B cell (primary cell): ENCODE measurements around the gene FFAR2. TPM values are rescaled to one million over a fixed set of nuclear protein-coding genes. Genes with fewer than 3 reads are reported as not detected.

Experiments used
- ATAC-seq: fragments of 200-7000 bp; cut with Tn5 transposase; one replicate; pipeline ENCODE4 v1.10.0; 2021; ENCODE audit warnings: low read depth, mild to moderate bottlenecking, moderate number of reproducible peaks, moderate library complexity
- CTCF ChIA-PET: fragments of 350-600 bp; sonication (Branson Sonifier 250); formaldehyde crosslinking; loops from one replicate; lab custom pipeline; 2021; ENCODE audit warnings: antibody characterized with exemption, inconsistent platforms; lab: Charles Lee
- POLR2A ChIA-PET: fragments of 350-600 bp; sonication (Branson Sonifier 250); formaldehyde crosslinking; loops from one replicate; lab custom pipeline; 2021; ENCODE audit warnings: antibody characterized with exemption; lab: Charles Lee
- DNase-seq: peaks from one replicate; pipeline ENCODE4 v3.0.0; 2013
- H2AFZ ChIP-seq: 2 replicates; pipeline ENCODE4 v1.6.1; 2012; ENCODE audit warnings: mild to moderate bottlenecking, low read depth, low read length; ENCODE audit not compliant: insufficient read depth, poor library complexity, severe bottlenecking
- H3K27ac ChIP-seq, 2 donors: 1 replicate in 1 of 2; 2 replicates in 1 of 2; pipeline ENCODE4 v1.5.1; 2012 to 2013; ENCODE audit warnings: low read length in 2 of 2, mild to moderate bottlenecking in 2 of 2, moderate library complexity in 1 of 2
- H3K27me3 ChIP-seq, 4 experiments: fragments of 200-600 bp in 1 of 4; sonication (generic) in 1 of 4; replicated peaks in 1 of 4; 1 replicate in 2 of 4; 2 replicates in 2 of 4; pipeline versions ENCODE4 v1.6.1 to v1.7.0; 2013 to 2016; ENCODE audit warnings: low read length in 3 of 4, mild to moderate bottlenecking in 2 of 4, mixed read lengths in 1 of 4, moderate library complexity in 1 of 4; ENCODE audit not compliant: insufficient read depth in 4 of 4, control insufficient read depth in 3 of 4; ENCODE audit errors: control extremely low read depth in 1 of 4
- H3K36me3 ChIP-seq, 2 experiments: replicated peaks in 1 of 2; 1 replicate in 1 of 2; 2 replicates in 1 of 2; pipeline versions ENCODE4 v1.6.1 to v1.7.1; 2013; ENCODE audit warnings: low read length in 1 of 2; ENCODE audit not compliant: insufficient read depth in 2 of 2, control insufficient read depth in 1 of 2; ENCODE audit errors: control extremely low read depth in 1 of 2, extremely low read depth in 1 of 2
- H3K4me1 ChIP-seq, 2 donors: fragments of 200-600 bp in 1 of 2; sonication (generic) in 1 of 2; 1 replicate in 1 of 2; 2 replicates in 1 of 2; pipeline versions ENCODE4 v1.5.1 to v1.6.1; 2013 to 2017; ENCODE audit warnings: low read length in 2 of 2; ENCODE audit not compliant: control insufficient read depth in 2 of 2, insufficient read depth in 2 of 2
- H3K4me2 ChIP-seq: replicated peaks from 2 replicates; pipeline ENCODE3; 2012; ENCODE audit warnings: mild to moderate bottlenecking, low read depth, low read length; ENCODE audit not compliant: poor library complexity, severe bottlenecking
- H3K4me3 ChIP-seq, 5 experiments: fragments of 200-600 bp in 1 of 5; sonication (generic) in 1 of 5; 1 replicate in 3 of 5; 2 replicates in 2 of 5; pipeline versions ENCODE4 v1.5.1 to v1.7.0; 2011 to 2016; ENCODE audit warnings: low read length in 4 of 5, mild to moderate bottlenecking in 4 of 5, low read depth in 2 of 5, control low read depth in 1 of 5, moderate library complexity in 1 of 5; ENCODE audit not compliant: insufficient read depth in 1 of 5; ENCODE audit errors: control extremely low read depth in 1 of 5, extremely low read depth in 1 of 5
- H3K79me2 ChIP-seq: fragments of 200-600 bp; sonication (generic); one replicate; pipeline ENCODE4 v1.6.0; 2016; ENCODE audit warnings: low read length; ENCODE audit not compliant: control insufficient read depth, insufficient read depth
- H3K9ac ChIP-seq: fragments of 200-600 bp; sonication (generic); 2 replicates; pipeline ENCODE4 v1.6.1; 2017; ENCODE audit warnings: mild to moderate bottlenecking, low read length, moderate library complexity
- H3K9me3 ChIP-seq, 3 donors: one replicate each; pipeline versions ENCODE4 v1.6.1 to v1.7.1; 2013; ENCODE audit warnings: low read length in 2 of 3; ENCODE audit not compliant: control insufficient read depth in 2 of 3, insufficient read depth in 1 of 3; ENCODE audit errors: control extremely low read depth in 1 of 3
- H4K20me1 ChIP-seq: 2 replicates; pipeline ENCODE4 v1.6.0; 2012; ENCODE audit warnings: mild to moderate bottlenecking, low read length; ENCODE audit not compliant: insufficient read depth, control insufficient read depth, poor library complexity, severe bottlenecking
- H3K27ac Mint-ChIP-seq: one replicate; pipeline ENCODE4 v1.8.0; 2021; ENCODE audit warnings: mixed read lengths
- H3K27me3 Mint-ChIP-seq: one replicate; pipeline ENCODE4 v1.8.0; 2021; ENCODE audit warnings: mixed read lengths
- H3K4me1 Mint-ChIP-seq: one replicate; pipeline ENCODE4 v1.8.0; 2021; ENCODE audit warnings: mixed read lengths
- H3K4me3 Mint-ChIP-seq: one replicate; pipeline ENCODE4 v1.8.0; 2021; ENCODE audit warnings: mixed read lengths
- H3K9me3 Mint-ChIP-seq: one replicate; pipeline ENCODE4 v1.8.0; 2022; ENCODE audit warnings: mixed read lengths; ENCODE audit not compliant: insufficient read depth
- EZH2 ChIP-seq: IDR thresholded peaks from 2 replicates; pipeline ENCODE4 v1.6.1; 2012; ENCODE audit warnings: borderline replicate concordance, low read depth, mild to moderate bottlenecking, moderate library complexity, low read length; ENCODE audit not compliant: insufficient read depth, poor library complexity, severe bottlenecking
- WGBS: methylation state at CpG from one replicate; pipeline ENCODE4 v1.1.5; 2013; ENCODE audit warnings: missing lambda C conversion rate; ENCODE audit not compliant: insufficient coverage; 5-methylcytosine and 5-hydroxymethylcytosine counted together
- intact Hi-C: fragments of 100-400 bp; cut with micrococcal nuclease; formaldehyde crosslinking; loops from one replicate; pipeline ENCODE4 v1.10.0; 2022
- polyA plus RNA-seq: library from polyadenylated mRNA; depleted of rRNA; stranded (reverse); fragments of >200 nt; gene quantifications from 2 replicates; pipeline ENCODE4 v1.2.3, GENCODE V29; 2012
- total RNA-seq, 2 donors: library from RNA; stranded (reverse); fragments of 120-200 nt in 1 of 2; gene quantifications; 1 replicate in 1 of 2; 2 replicates in 1 of 2; pipeline versions ENCODE4 v1.2.3 to v1.2.4, GENCODE V29; 2013 to 2022
- TF ChIP-seq, protein P1 (sequence below): fragments of 200-600 bp; IDR thresholded peaks from one replicate; pipeline ENCODE4 v1.8.0; 2022; ENCODE audit warnings: antibody characterized with exemption, mild to moderate bottlenecking

Gene FFAR2
- total and polyA plus RNA-seq, 2 donors (not counting 1 experiment from before 2014, with no cell fraction given) = 0.31 TPM; not detected in 1

DNA sequence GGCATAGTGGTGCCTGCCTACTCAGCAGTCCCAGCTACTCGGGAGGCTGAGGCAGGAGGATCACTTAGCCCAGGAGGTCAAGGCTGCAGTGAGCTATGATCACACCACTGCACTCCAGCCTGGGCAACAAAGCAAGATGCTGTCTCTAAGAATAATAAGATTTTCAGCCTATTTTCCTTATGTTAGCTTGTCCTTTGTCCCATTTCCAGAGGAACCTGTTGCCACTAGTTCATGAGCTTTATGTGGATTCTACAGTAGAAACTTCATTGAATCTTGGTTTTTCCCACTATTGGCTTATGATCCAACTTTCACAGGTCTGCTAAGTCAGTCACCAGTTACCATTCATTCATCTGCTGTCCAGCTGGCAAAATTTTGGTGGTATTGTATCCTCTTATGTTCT lies 18.2 kb downstream of the FFAR2 start:
- Mint-ChIP-seq H3K4me1 (peaks cover 28% of the 10 kb centered on the region), H3K9me3 (no peaks in the 10 kb centered on the region), H3K27ac (no peak overlapping the region), H3K27me3 (no peaks in the 10 kb centered on the region), H3K4me3 (no peak overlapping the region)
- Histone ChIP-seq H3K27ac (no peak overlapping the region), H3K9ac (no peak overlapping the region), H3K27me3 (no peaks in the 10 kb centered on the region), H3K4me2 (no peak overlapping the region), H3K4me3 (no peak overlapping the region), H4K20me1 (no peaks in the 10 kb centered on the region), H3K36me3 (no peaks in the 10 kb centered on the region), H3K4me1 (peaks cover 23 to 35% of the 10 kb centered on the region in 2 donors), H2AFZ (no peak overlapping the region), H3K79me2 (no peaks in the 10 kb centered on the region), H3K9me3 (no peaks in the 10 kb centered on the region)
- DNase-seq (no peak), ATAC-seq (no peak)
- intact Hi-C loops = loop anchor here (10.0 kb wide), 1 partner anchor 311 kb away; the partner anchor contains the start of gene FXYD5
- POLR2A ChIA-PET = interaction anchor here (0.7 kb wide), 1 partner anchor 11 kb away, joined by 3 read pairs; no protein-coding TSS in a partner anchor
- CTCF ChIA-PET = interaction anchor here (0.8 to 9.1 kb wide), 4 partner anchors 9 to 193 kb away, joined by 4 to 234 read pairs (median 4); partner anchors contain the start of genes FFAR1 and FFAR3
- WGBS = no CpG with 5 or more reads among the region's 1 CpG
- TF ChIP-seq EZH2 = no peak
- TF ChIP-seq, protein P1, sequence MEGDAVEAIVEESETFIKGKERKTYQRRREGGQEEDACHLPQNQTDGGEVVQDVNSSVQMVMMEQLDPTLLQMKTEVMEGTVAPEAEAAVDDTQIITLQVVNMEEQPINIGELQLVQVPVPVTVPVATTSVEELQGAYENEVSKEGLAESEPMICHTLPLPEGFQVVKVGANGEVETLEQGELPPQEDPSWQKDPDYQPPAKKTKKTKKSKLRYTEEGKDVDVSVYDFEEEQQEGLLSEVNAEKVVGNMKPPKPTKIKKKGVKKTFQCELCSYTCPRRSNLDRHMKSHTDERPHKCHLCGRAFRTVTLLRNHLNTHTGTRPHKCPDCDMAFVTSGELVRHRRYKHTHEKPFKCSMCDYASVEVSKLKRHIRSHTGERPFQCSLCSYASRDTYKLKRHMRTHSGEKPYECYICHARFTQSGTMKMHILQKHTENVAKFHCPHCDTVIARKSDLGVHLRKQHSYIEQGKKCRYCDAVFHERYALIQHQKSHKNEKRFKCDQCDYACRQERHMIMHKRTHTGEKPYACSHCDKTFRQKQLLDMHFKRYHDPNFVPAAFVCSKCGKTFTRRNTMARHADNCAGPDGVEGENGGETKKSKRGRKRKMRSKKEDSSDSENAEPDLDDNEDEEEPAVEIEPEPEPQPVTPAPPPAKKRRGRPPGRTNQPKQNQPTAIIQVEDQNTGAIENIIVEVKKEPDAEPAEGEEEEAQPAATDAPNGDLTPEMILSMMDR = no peak

DNA sequence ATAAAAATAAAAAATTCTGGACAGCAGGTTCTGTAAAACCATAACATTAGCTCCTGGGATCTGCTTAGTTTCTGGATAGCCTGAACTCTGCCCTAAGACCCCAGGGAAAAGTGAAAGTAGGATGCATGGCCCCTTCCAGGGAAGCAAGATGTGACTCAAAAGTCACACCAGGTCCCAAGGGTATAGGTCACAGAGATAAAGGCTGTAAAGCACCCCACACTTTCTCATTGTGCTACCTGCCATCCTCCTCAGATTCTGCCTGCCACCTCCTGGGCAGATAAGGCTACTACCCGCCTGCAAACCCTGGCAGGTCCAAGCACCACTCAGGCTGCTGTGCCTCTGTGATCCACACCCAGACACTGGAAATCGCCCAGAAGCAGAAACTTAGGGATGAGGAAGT lies 20.6 kb downstream of the FFAR2 start:
- Histone ChIP-seq H3K27ac (no peak overlapping the region), H3K4me2 (no peak overlapping the region), H3K9me3 (no peaks in the 10 kb centered on the region), H3K27me3 (no peaks in the 10 kb centered on the region), H3K9ac (no peak overlapping the region), H2AFZ (no peak overlapping the region), H4K20me1 (no peaks in the 10 kb centered on the region), H3K4me3 (no peak overlapping the region), H3K79me2 (no peaks in the 10 kb centered on the region), H3K36me3 (no peaks in the 10 kb centered on the region), H3K4me1 (peaks cover 2 to 12% of the 10 kb centered on the region in 2 donors)
- Mint-ChIP-seq H3K4me1 (peaks cover 10% of the 10 kb centered on the region), H3K27me3 (no peaks in the 10 kb centered on the region), H3K27ac (peak overlapping the region; percentile 23), H3K9me3 (no peaks in the 10 kb centered on the region), H3K4me3 (no peak overlapping the region)
- CTCF ChIA-PET = interaction anchor here (0.9 to 9.1 kb wide), 35 partner anchors 9 to 402 kb away, joined by 3 to 234 read pairs (median 4); partner anchors contain the start of genes FFAR1, FFAR3, FXYD3 and USF2
- WGBS = 0% methylated on average over 1 of the region's 2 CpGs
- TF ChIP-seq, protein P1 = peak; percentile 84
- no peak for TF ChIP-seq EZH2
- POLR2A ChIA-PET = interaction anchor here (0.7 to 1.6 kb wide), 2 partner anchors 115 to 199 kb away, joined by 4 to 6 read pairs; no protein-coding TSS in a partner anchor
- intact Hi-C loops = loop anchor here (1.0 to 10.0 kb wide), 6 partner anchors 27 to 401 kb away; partner anchors contain the start of gene FXYD5
- ATAC-seq (peak; percentile 100), DNase-seq (peak; percentile 84)
